Transverse colon (tissue), 4 donors: Measurements from ENCODE around the gene DISP1. TPM values are rescaled to one million over a fixed set of nuclear protein-coding genes. Genes with fewer than 3 reads are reported as not detected.

ENCODE experiments used
- DNase-seq: peaks from one replicate; pipeline ENCODE4 v3.0.0-alpha.2; 2019
- H3K27ac ChIP-seq, 4 donors: fragments of 200-600 bp; sonication (generic); 2 replicates each; pipeline ENCODE4 v1.5.1; 2016 to 2018; ENCODE audit warnings: inconsistent platforms in 4 of 4
- H3K27me3 ChIP-seq: fragments of 200-600 bp; sonication (generic); 2 replicates; pipeline ENCODE4 v1.5.1; 2017; ENCODE audit warnings: inconsistent platforms
- H3K36me3 ChIP-seq, 4 donors: fragments of 200-600 bp; sonication (generic); 2 replicates each; pipeline ENCODE4 v1.5.1; 2017 to 2019; ENCODE audit warnings: inconsistent platforms in 4 of 4
- H3K4me1 ChIP-seq, 4 donors: fragments of 200-600 bp; sonication (generic); 2 replicates each; pipeline ENCODE4 v1.5.1; 2017 to 2020; ENCODE audit warnings: inconsistent platforms in 4 of 4
- H3K4me3 ChIP-seq, 4 donors: fragments of 200-600 bp; sonication (generic); 1 replicate in 1 of 4; 2 replicates in 3 of 4; pipeline versions ENCODE4 v1.5.1 to v1.6.1; 2017 to 2019; ENCODE audit warnings: inconsistent platforms in 4 of 4
- H3K9me3 ChIP-seq, 2 donors: fragments of 200-600 bp; sonication (generic); 2 replicates each; pipeline ENCODE4 v1.5.1; 2017 to 2019; ENCODE audit warnings: inconsistent platforms in 2 of 2
- CTCF ChIP-seq, 5 experiments: fragments of 200-600 bp in 3 of 5; fragments of 450-650 bp in 2 of 5; sonication (generic) in 3 of 5; IDR thresholded peaks; 1 replicate in 2 of 5; 2 replicates in 3 of 5; pipeline ENCODE4 v1.5.1; 2016 to 2017; ENCODE audit warnings: antibody characterized with exemption in 5 of 5, inconsistent platforms in 3 of 5, mild to moderate bottlenecking in 2 of 5, moderate library complexity in 1 of 5
- EP300 ChIP-seq: sonication (generic); formaldehyde crosslinking; IDR thresholded peaks from one replicate; pipeline ENCODE4 v1.6.1; 2017; ENCODE audit warnings: antibody characterized with exemption, low read depth
- POLR2A ChIP-seq: fragments of 450-650 bp; IDR thresholded peaks from one replicate; pipeline ENCODE4 v1.6.1; 2016; ENCODE audit warnings: antibody characterized with exemption, mild to moderate bottlenecking, moderate library complexity
- POLR2AphosphoS5 ChIP-seq, 3 donors: sonication (generic); formaldehyde crosslinking; IDR thresholded peaks; one replicate each; pipeline ENCODE4 v1.6.1; 2016; ENCODE audit warnings: antibody characterized with exemption in 3 of 3
- WGBS, 2 donors: methylation state at CpG; one replicate each; pipeline ENCODE4 v1.1.5; 2018; ENCODE audit warnings: low coverage in 1 of 2; 5-methylcytosine and 5-hydroxymethylcytosine counted together
- in situ Hi-C, 4 donors: fragments of 200-750 bp; cut with MboI; loops; one replicate each; pipeline versions ENCODE4 v1.15.0 to v1.15.1; 2017; ENCODE audit warnings: low sequenced_read_pairs in 3 of 4, low pct_ligation_motif_present in 1 of 4, low pct_unique_long_range_greater_than_20kb in 1 of 4
- intact Hi-C: fragments of 100-400 bp; cut with DNase I; formaldehyde crosslinking; loops from one replicate; pipeline ENCODE4 v1.15.1; 2023; ENCODE audit warnings: low total_unique reads
- total RNA-seq, 4 donors: library from RNA; depleted of rRNA; stranded (reverse); fragments of >200 nt; gene quantifications; one replicate each; pipeline ENCODE4 v1.1.0, GENCODE V29; 2016

DISP1 gene
- total RNA-seq, 4 donors from 2014 or later: 2.2 to 7.2 (median 5.6) TPM

GRCh38 chr1:222792744-222793143 lies 22.1 kb upstream of the DISP1 start:
- H3K4me3 ChIP-seq: no peak overlapping the region
- in situ Hi-C loops (loop anchor here (10.0 kb wide), 2 partner anchors 292 to 302 kb away; no protein-coding TSS in a partner anchor), intact Hi-C loops (loop anchor here (10.0 kb wide), 1 partner anchor 332 kb away; no protein-coding TSS in a partner anchor)
- WGBS, 2 donors: 11 to 13% methylated on average over 1 to 2 of the region's 2 CpGs
- H3K27me3 ChIP-seq: no peaks in the 10 kb centered on the region
- no peaks in the 10 kb centered on the region for H3K4me1 ChIP-seq
- no peak for TF ChIP-seq EP300
- TF ChIP-seq CTCF (IDR thresholded peaks at IDR 0.05): peak; percentile 45 to 56 (median 52)
- H3K36me3 ChIP-seq: no peaks in the 10 kb centered on the region
- H3K27ac ChIP-seq: no peak overlapping the region
- no peak for DNase-seq
- no peaks in the 10 kb centered on the region for H3K9me3 ChIP-seq

- intact Hi-C loops (loop anchor here (1.0 to 10.0 kb wide), 2 partner anchors 60 to 330 kb away; no protein-coding TSS in a partner anchor), in situ Hi-C loops (loop anchor here (10.0 kb wide), 2 partner anchors 290 to 300 kb away; no protein-coding TSS in a partner anchor)
- TF ChIP-seq CTCF (IDR thresholded peaks at IDR 0.05) (peak in 2 of 5 experiments; percentile 4 to 16), POLR2A (no peak)
- Histone ChIP-seq H3K4me1 (no peaks in the 10 kb centered on the region), H3K27me3 (no peaks in the 10 kb centered on the region), H3K36me3 (no peaks in the 10 kb centered on the region), H3K4me3 (no peak overlapping the region), H3K27ac (no peak overlapping the region), H3K9me3 (no peaks in the 10 kb centered on the region)
- DNase-seq: no peak
- WGBS, 2 donors: 76% methylated on average over 6 of the region's 6 CpGs; no CpG with 5 or more reads in 1 of the 2 donors
These were observed 20.0 kb upstream of the DISP1 start for GRCh38 chr1:222794656-222795474.

GRCh38 chr1:222798116-222798515 lies 16.7 kb upstream of the DISP1 start:
- in situ Hi-C loops: loop anchor here (10.0 kb wide), 2 partner anchors 287 to 297 kb away; no protein-coding TSS in a partner anchor
- intact Hi-C loops: loop anchor here (10.0 kb wide), 1 partner anchor 327 kb away; no protein-coding TSS in a partner anchor
- no peak overlapping the region for H3K27ac ChIP-seq

GRCh38 chr1:222798975-222799374 lies 15.9 kb upstream of the DISP1 start:
- H3K27ac ChIP-seq: no peak overlapping the region
- no peak overlapping the region for H3K4me3 ChIP-seq
- TF ChIP-seq CTCF (IDR thresholded peaks at IDR 0.05): no peak
- TF ChIP-seq EP300: no peak
- TF ChIP-seq POLR2AphosphoS5 (IDR thresholded peaks at IDR 0.05): no peak
- no peak for TF ChIP-seq POLR2A
- H3K36me3 ChIP-seq: no peaks in the 10 kb centered on the region
- WGBS, 2 donors: 20 to 55% methylated on average over 2 to 4 of the region's 4 CpGs
- intact Hi-C loops (loop anchor here (10.0 kb wide), 1 partner anchor 326 kb away; no protein-coding TSS in a partner anchor), in situ Hi-C loops (loop anchor here (10.0 kb wide), 2 partner anchors 286 to 296 kb away; no protein-coding TSS in a partner anchor)
- H3K27me3 ChIP-seq: no peaks in the 10 kb centered on the region
- DNase-seq: no peak
- H3K9me3 ChIP-seq: no peaks in the 10 kb centered on the region
- no peaks in the 10 kb centered on the region for H3K4me1 ChIP-seq

More at GRCh38 chr1:222798116-222798515, 16.7 kb upstream of the DISP1 start:
- H3K36me3 ChIP-seq: no peaks in the 10 kb centered on the region
- TF ChIP-seq POLR2AphosphoS5 (IDR thresholded peaks at IDR 0.05): no peak
- TF ChIP-seq CTCF (IDR thresholded peaks at IDR 0.05): no peak
- no peaks in the 10 kb centered on the region for H3K9me3 ChIP-seq
- no peak overlapping the region for H3K4me3 ChIP-seq
- H3K4me1 ChIP-seq: no peaks in the 10 kb centered on the region
- DNase-seq: no peak
- H3K27me3 ChIP-seq: no peaks in the 10 kb centered on the region
